ENCODE measurements around the gene SLC5A5. TPM values are rescaled to one million over a fixed set of nuclear protein-coding genes. Genes with fewer than 3 reads are reported as not detected.
"Not testable (repeated sequence)": the region's sequence is repeated elsewhere in the genome, so short reads cannot be mapped to it uniquely, and the experiment has no call there.

The SLC5A5 gene
- polyA plus RNA-seq, 1 donor, result not detected

DNA sequence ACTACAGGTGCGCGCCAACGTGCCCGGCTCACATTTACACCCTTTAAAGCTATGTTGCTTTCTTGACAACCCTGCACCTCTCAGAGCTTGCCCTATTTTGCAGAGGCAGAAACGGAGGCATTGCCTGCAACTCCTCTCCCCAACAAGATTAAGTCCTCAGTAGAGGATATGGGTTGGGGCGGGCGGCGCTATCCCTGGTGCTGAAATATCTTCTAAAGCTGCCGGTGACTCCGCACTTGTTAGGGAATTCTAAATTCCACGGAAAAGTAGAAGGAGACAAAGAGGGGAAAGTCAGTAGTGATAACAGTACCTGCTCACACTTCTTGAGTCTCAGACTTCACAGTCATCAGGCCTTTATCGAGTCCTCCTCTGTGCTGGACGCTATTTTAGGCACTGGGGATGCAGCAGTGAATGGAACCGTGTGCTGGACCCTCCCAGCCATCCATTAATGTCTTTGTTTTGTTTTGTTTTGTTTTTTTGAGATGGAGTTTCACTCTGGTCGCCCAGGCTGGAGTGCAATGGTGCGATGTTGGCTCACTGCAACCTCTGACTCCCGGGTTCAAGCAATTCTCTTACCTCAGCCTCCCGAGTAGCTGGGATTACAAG lies 18.0 kb downstream of the SLC5A5 start:
- Histone ChIP-seq H3K9me3 (ENCODE audit: control insufficient read depth, low read depth, low read length) (no peaks in the 10 kb centered on the region), H3K36me3 (ENCODE audit: control insufficient read depth, insufficient read depth, low read length) (no peaks in the 10 kb centered on the region), H3K27me3 (ENCODE audit: control insufficient read depth, insufficient read depth, low read length) (no peaks in the 10 kb centered on the region), H3K4me1 (ENCODE audit: control insufficient read depth, insufficient read depth, low read length) (no peaks in the 10 kb centered on the region), H3K27ac (ENCODE audit: low read length) (no peak overlapping the region), H3K4me3 (ENCODE audit: low read length) (no peak overlapping the region)
- WGBS (ENCODE audit: insufficient coverage, low lambda C conversion rate), result no CpG with 5 or more reads among the region's 18 CpGs
- DNase-seq, result peak in 1 of 2 donors; percentile 22

- no peaks in the 10 kb centered on the region for H3K36me3 ChIP-seq (ENCODE audit: control insufficient read depth, insufficient read depth, low read length)
- no peaks in the 10 kb centered on the region for H3K4me1 ChIP-seq (ENCODE audit: control insufficient read depth, insufficient read depth, low read length)
- no peaks in the 10 kb centered on the region for H3K9me3 ChIP-seq (ENCODE audit: control insufficient read depth, low read depth, low read length)
- H3K27me3 ChIP-seq (ENCODE audit: control insufficient read depth, insufficient read depth, low read length), result no peaks in the 10 kb centered on the region
- no peak for DNase-seq
- no CpG with 5 or more reads among the region's 9 CpGs for WGBS (ENCODE audit: insufficient coverage, low lambda C conversion rate)
- H3K27ac ChIP-seq (ENCODE audit: low read length), result no peak overlapping the region
- H3K4me3 ChIP-seq (ENCODE audit: low read length), result no peak overlapping the region
These were observed 22.0 kb downstream of the SLC5A5 start for GRCh38 chr19:17893766-17894165.

- Histone ChIP-seq H3K4me3 (ENCODE audit: low read length) (no peak overlapping the region), H3K36me3 (ENCODE audit: control insufficient read depth, insufficient read depth, low read length) (no peaks in the 10 kb centered on the region), H3K4me1 (ENCODE audit: control insufficient read depth, insufficient read depth, low read length) (no peaks in the 10 kb centered on the region), H3K9me3 (ENCODE audit: control insufficient read depth, low read depth, low read length) (no peaks in the 10 kb centered on the region), H3K27me3 (ENCODE audit: control insufficient read depth, insufficient read depth, low read length) (no peaks in the 10 kb centered on the region), H3K27ac (ENCODE audit: low read length) (no peak overlapping the region)
- WGBS (ENCODE audit: insufficient coverage, low lambda C conversion rate), result no CpG with 5 or more reads among the region's 6 CpGs
- DNase-seq, result no peak
These were observed 31.0 kb downstream of the SLC5A5 start for GRCh38 chr19:17902701-17903100.

DNA sequence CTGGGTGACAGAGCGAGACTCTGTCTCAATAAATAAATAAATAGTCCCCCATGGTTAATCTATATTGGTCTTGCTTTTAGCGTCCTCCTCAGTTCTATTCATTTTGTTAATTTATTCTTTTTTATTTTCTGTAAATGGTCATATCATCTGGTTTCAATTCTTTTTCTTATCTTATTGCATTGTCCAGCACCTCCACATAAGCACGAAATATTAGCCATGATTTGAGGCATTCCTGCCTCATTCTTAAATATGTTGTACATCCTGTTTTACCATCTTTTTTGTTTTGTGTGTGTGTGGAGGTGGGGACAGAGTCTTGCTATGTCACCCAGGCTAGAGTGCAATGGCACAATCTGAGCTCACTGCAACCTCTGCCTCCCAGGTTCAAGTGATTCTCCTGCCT lies 36.5 kb downstream of the SLC5A5 start:
- Histone ChIP-seq H3K27me3 (ENCODE audit: control insufficient read depth, insufficient read depth, low read length) (no peaks in the 10 kb centered on the region), H3K36me3 (ENCODE audit: control insufficient read depth, insufficient read depth, low read length) (no peaks in the 10 kb centered on the region), H3K4me3 (ENCODE audit: low read length) (no peak overlapping the region), H3K9me3 (ENCODE audit: control insufficient read depth, low read depth, low read length) (peaks cover 5% of the 10 kb centered on the region), H3K4me1 (ENCODE audit: control insufficient read depth, insufficient read depth, low read length) (no peaks in the 10 kb centered on the region), H3K27ac (ENCODE audit: low read length) (no peak overlapping the region)
- WGBS (ENCODE audit: insufficient coverage, low lambda C conversion rate), result 78% methylated on average over 2 of the region's 3 CpGs
- DNase-seq, result no peak

DNA sequence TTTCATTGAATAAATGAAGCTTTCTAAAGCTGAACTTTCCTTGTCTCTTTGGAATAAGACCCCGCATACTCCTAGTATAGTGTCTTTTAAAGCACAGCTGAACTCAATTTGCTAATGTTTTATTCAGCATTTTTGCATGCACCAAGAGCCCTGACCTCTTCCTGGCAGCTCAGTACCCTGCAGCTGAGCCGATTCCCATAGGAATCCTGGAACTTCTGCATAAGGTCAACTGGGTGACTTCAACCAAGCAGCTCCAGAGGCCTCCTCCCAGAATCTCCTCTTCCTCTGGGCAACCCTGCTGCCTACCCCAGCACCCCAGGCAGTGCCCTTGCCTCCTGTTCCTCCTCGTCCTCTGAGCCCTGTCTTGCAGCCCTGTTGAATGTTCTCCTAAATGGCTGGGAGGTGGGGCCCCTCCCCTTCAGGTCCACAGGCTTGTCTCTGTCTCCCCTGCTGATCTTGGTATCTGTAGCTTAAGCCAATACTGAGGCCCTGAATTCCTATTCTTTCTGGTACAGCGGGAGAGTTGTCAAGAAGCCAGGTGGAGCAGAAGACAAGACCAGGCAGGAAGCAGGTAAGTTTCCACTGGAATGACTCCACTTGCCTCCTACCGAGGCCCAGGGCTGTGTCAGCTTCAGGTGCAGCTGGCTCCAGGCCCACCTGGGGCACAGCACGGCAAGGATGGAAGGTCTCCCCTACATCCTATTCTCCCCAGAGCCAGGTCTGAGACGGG lies 37.4 kb downstream of the SLC5A5 start:
- H3K4me3 ChIP-seq (ENCODE audit: low read length), result no peak overlapping the region

GRCh38 chr19:17910791-17911360 lies 39.1 kb downstream of the SLC5A5 start:
- H3K4me3 ChIP-seq (ENCODE audit: low read length), result no peak overlapping the region
- no peak for DNase-seq
- no CpG with 5 or more reads among the region's 11 CpGs for WGBS (ENCODE audit: insufficient coverage, low lambda C conversion rate)
- no peaks in the 10 kb centered on the region for H3K27me3 ChIP-seq (ENCODE audit: control insufficient read depth, insufficient read depth, low read length)
- no peaks in the 10 kb centered on the region for H3K4me1 ChIP-seq (ENCODE audit: control insufficient read depth, insufficient read depth, low read length)
- H3K36me3 ChIP-seq (ENCODE audit: control insufficient read depth, insufficient read depth, low read length), result no peaks in the 10 kb centered on the region
- peaks cover 5% of the 10 kb centered on the region for H3K9me3 ChIP-seq (ENCODE audit: control insufficient read depth, low read depth, low read length)
- H3K27ac ChIP-seq (ENCODE audit: low read length), result no peak overlapping the region

More for the DNA sequence above, 37.4 kb downstream of the SLC5A5 start:
- Histone ChIP-seq H3K27me3 (ENCODE audit: control insufficient read depth, insufficient read depth, low read length) (no peaks in the 10 kb centered on the region), H3K36me3 (ENCODE audit: control insufficient read depth, insufficient read depth, low read length) (no peaks in the 10 kb centered on the region), H3K9me3 (ENCODE audit: control insufficient read depth, low read depth, low read length) (peaks cover 5% of the 10 kb centered on the region), H3K4me1 (ENCODE audit: control insufficient read depth, insufficient read depth, low read length) (no peaks in the 10 kb centered on the region), H3K27ac (ENCODE audit: low read length) (no peak overlapping the region)
- no CpG with 5 or more reads among the region's 7 CpGs for WGBS (ENCODE audit: insufficient coverage, low lambda C conversion rate)
- DNase-seq, result no peak

DNA sequence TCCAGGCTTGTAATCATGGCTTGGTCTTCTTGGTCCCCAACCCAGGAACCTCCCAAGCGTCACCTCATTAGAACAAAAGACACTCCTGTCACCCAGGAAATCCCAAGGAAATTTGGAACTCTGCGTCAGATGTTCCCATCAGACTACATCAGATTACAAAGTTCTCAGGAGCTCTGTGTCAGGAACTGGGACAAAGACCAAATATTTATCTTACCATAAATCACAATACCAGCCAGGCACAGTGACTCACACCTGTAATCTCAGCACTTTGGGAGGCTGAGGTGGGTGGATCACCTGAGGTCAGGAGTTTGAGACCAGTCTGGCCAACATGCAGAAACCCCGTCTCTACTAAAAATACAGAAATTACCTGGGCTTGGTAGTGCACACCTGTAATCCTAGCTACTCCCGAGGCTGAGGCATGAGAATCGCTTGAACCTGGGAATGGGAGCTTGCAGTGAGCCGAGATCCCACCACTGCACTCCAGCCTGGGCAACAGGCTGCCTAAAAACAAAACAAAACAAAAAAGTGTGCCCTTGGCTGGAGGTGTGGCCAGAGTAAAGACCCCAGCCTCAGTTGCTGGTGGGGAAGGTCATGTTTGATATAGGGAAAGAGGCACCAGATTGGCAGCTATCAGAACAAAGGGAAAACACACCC lies 44.3 kb downstream of the SLC5A5 start:
- WGBS (ENCODE audit: insufficient coverage, low lambda C conversion rate), result no CpG with 5 or more reads among the region's 6 CpGs
- Histone ChIP-seq H3K27me3 (ENCODE audit: control insufficient read depth, insufficient read depth, low read length) (no peaks in the 10 kb centered on the region), H3K4me3 (ENCODE audit: low read length) (no peak overlapping the region), H3K9me3 (ENCODE audit: control insufficient read depth, low read depth, low read length) (peaks cover 7% of the 10 kb centered on the region), H3K27ac (ENCODE audit: low read length) (no peak overlapping the region), H3K4me1 (ENCODE audit: control insufficient read depth, insufficient read depth, low read length) (no peaks in the 10 kb centered on the region), H3K36me3 (ENCODE audit: control insufficient read depth, insufficient read depth, low read length) (no peaks in the 10 kb centered on the region)
- DNase-seq, result no peak

- WGBS (ENCODE audit: insufficient coverage, low lambda C conversion rate), result no CpG with 5 or more reads among the region's 30 CpGs
- H3K27me3 ChIP-seq (ENCODE audit: control insufficient read depth, insufficient read depth, low read length); H3K9me3 ChIP-seq (ENCODE audit: control insufficient read depth, low read depth, low read length); H3K36me3 ChIP-seq (ENCODE audit: control insufficient read depth, insufficient read depth, low read length); H3K4me3 ChIP-seq (ENCODE audit: low read length); DNase-seq; H3K4me1 ChIP-seq (ENCODE audit: control insufficient read depth, insufficient read depth, low read length); H3K27ac ChIP-seq (ENCODE audit: low read length): not testable (repeated sequence)
These were observed 46.4 kb downstream of the SLC5A5 start for GRCh38 chr19:17918151-17918550.

GRCh38 chr19:17919122-17919521 lies 47.4 kb downstream of the SLC5A5 start:
- not testable (repeated sequence) for H3K4me3 ChIP-seq (ENCODE audit: low read length); H3K9me3 ChIP-seq (ENCODE audit: control insufficient read depth, low read depth, low read length); DNase-seq; H3K4me1 ChIP-seq (ENCODE audit: control insufficient read depth, insufficient read depth, low read length); H3K36me3 ChIP-seq (ENCODE audit: control insufficient read depth, insufficient read depth, low read length); H3K27me3 ChIP-seq (ENCODE audit: control insufficient read depth, insufficient read depth, low read length); H3K27ac ChIP-seq (ENCODE audit: low read length)
- WGBS (ENCODE audit: insufficient coverage, low lambda C conversion rate), result no CpG with 5 or more reads among the region's 5 CpGs

- no peaks in the 10 kb centered on the region for H3K36me3 ChIP-seq (ENCODE audit: control insufficient read depth, insufficient read depth, low read length)
- no peak for DNase-seq
- H3K27ac ChIP-seq (ENCODE audit: low read length), result no peak overlapping the region
- H3K9me3 ChIP-seq (ENCODE audit: control insufficient read depth, low read depth, low read length), result peaks cover 7% of the 10 kb centered on the region
- no peaks in the 10 kb centered on the region for H3K27me3 ChIP-seq (ENCODE audit: control insufficient read depth, insufficient read depth, low read length)
- no peak overlapping the region for H3K4me3 ChIP-seq (ENCODE audit: low read length)
- no peaks in the 10 kb centered on the region for H3K4me1 ChIP-seq (ENCODE audit: control insufficient read depth, insufficient read depth, low read length)
These were observed 48.8 kb downstream of the SLC5A5 start for GRCh38 chr19:17920527-17920926.

Measured in large intestine (tissue), 3 donors.